Stomach (tissue), 4 donors: Measurements from ENCODE around the gene P3H1.

ENCODE experiments used
- CTCF ChIP-seq, 7 experiments: fragments of 450-650 bp in 4 of 7; fragments of 200-600 bp in 3 of 7; sonication (generic) in 3 of 7; IDR thresholded peaks; one replicate each; pipeline ENCODE4 v1.5.1; 2016 to 2019; ENCODE audit warnings: antibody characterized with exemption in 7 of 7, control low read depth in 2 of 7, mild to moderate bottlenecking in 1 of 7
- POLR2A ChIP-seq, 4 donors: fragments of 450-650 bp; IDR thresholded peaks; one replicate each; pipeline ENCODE4 v1.6.1; 2016; ENCODE audit warnings: antibody characterized with exemption in 4 of 4, control low read depth in 2 of 4, mild to moderate bottlenecking in 1 of 4, moderate library complexity in 1 of 4
- POLR2AphosphoS5 ChIP-seq, 3 donors: sonication (generic); formaldehyde crosslinking; IDR thresholded peaks; one replicate each; pipeline ENCODE4 v1.6.1; 2016; ENCODE audit warnings: antibody characterized with exemption in 3 of 3

- TF ChIP-seq CTCF (IDR thresholded peaks at IDR 0.05) (no peak), POLR2A (IDR thresholded peaks at IDR 0.05) (no peak), POLR2AphosphoS5 (IDR thresholded peaks at IDR 0.05) (no peak)
Observed at GRCh38 chr1:42730002-42730401, 36.8 kb downstream of the P3H1 start.
